Motor neuron (in vitro differentiated cells): ENCODE results near the gene FOSB. TPM values are rescaled to one million over a fixed set of nuclear protein-coding genes. Genes with fewer than 3 reads are reported as not detected.
"Not testable (repeated sequence)": the region's sequence is repeated elsewhere in the genome, so short reads cannot be mapped to it uniquely, and the experiment has no call there.

Source experiments
- ATAC-seq, 8 experiments: fragments of 200-7000 bp; cut with Tn5 transposase; replicated peaks in 6 of 8; 2 replicates each; pipeline ENCODE4 v1.8.0; 2021; ENCODE audit warnings: mild to moderate bottlenecking in 8 of 8, moderate library complexity in 8 of 8
- H3K27ac ChIP-seq, 2 donors: fragments of 250-450 bp; sonication (Bioruptor Pico); 2 replicates each; pipeline ENCODE4 v1.9.0; 2021; ENCODE audit warnings: antibody characterized with exemption in 2 of 2, mild to moderate bottlenecking in 2 of 2, moderate library complexity in 1 of 2
- H3K4me1 ChIP-seq, 2 donors: fragments of 250-450 bp; sonication (Bioruptor Pico); replicated peaks in 1 of 2; 2 replicates each; pipeline ENCODE4 v1.6.1; 2021; ENCODE audit warnings: antibody characterized with exemption in 2 of 2, mild to moderate bottlenecking in 2 of 2, moderate library complexity in 1 of 2
- H3K4me3 ChIP-seq, 5 donors: fragments of 250-450 bp; sonication (Bioruptor Pico); 2 replicates each; pipeline ENCODE4 v1.9.0; 2021; ENCODE audit warnings: antibody characterized with exemption in 5 of 5, mild to moderate bottlenecking in 5 of 5, moderate library complexity in 4 of 5
- WGBS, 10 experiments: fragments of 450-650 bp; shearing (Covaris generic); methylation state at CpG; one replicate each; pipeline ENCODE4 v1.0.0; 2022; 5-methylcytosine and 5-hydroxymethylcytosine counted together
- in situ Hi-C, 9 experiments: fragments of 400-800 bp; cut with MboI; loops; one replicate each; pipeline ENCODE4 v1.15.0; 2021; ENCODE audit warnings: low sequenced_read_pairs in 9 of 9, low pct_unique_long_range_greater_than_20kb in 2 of 9; ENCODE audit not compliant: unreplicated experiment in 9 of 9
- total RNA-seq, 8 experiments: library from RNA; unstranded; fragments of 300-600 nt; gene quantifications; 2 replicates each; pipeline versions ENCODE4 v1.2.3 to v1.2.4, GENCODE V29; 2022

FOSB gene
- total RNA-seq, 8 experiments from 2014 or later: 1.6 to 16.8 (median 4.0) TPM

DNA sequence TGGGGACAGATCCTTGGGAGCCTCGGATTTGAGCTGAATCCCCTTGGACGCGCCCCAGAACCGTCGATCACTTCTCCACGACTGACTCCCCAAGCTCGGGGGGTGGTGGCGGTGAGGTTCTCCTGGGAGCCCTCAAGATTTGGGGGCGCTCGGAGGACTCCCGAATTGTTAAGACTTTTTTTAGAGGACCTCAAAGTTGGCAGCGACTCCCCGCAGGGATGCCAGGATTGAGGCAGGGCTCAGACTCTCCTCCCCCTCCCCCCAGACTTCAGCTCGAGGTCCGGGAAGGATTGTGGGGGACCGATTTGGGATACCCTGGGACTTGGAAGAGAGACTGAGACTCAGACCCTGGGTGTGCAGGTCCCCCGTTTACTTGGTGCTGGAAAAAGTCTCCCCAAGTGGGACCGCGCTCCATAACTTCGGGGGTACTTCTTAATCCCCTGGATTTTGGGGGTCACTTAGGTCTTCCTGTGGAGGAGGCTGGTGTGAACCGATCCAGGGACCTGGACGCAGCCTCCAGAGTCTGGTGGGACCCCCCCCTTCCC lies 40.1 kb downstream of the FOSB start:
- Histone ChIP-seq H3K4me3 (peak overlapping the region; percentile 69 to 95 (median 84)), H3K27ac (no peak overlapping the region), H3K4me1 (peaks cover 6 to 12% of the 10 kb centered on the region in 2 donors)
- in situ Hi-C loops: loop anchor here in 1 of 9 experiments (25.0 kb wide), 1 partner anchor 179 kb away; the partner anchor contains the start of genes QPCTL and SNRPD2
- 0 to 7% (median 0%) methylated on average over 2 to 3 of the region's 22 CpGs; no CpG with 5 or more reads in 6 of the 10 experiments for WGBS, 10 experiments
- ATAC-seq: no peak

DNA sequence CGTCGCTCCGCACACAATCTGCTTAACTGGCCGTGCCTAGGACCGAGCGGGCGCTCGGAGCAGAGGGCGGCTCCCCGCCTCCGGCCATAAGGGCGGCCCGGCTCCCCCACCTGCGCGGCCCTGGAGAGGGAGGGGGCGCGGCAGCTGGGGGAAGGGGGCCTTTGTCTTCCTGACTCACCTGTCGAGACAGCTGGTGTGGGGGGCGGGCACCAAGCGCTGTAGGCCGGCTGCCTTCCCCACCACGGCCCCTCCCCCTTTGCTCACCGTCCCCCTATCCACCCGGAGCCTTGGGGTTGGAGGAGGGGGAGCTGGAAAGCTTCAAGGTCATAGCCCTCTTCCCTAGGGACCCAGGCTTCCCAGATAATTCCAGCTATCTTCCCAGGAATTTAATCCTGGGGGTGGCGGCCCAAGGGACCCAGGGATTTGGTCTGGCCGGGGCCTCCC lies 40.6 kb downstream of the FOSB start:
- in situ Hi-C loops: loop anchor here in 1 of 9 experiments (25.0 kb wide), 1 partner anchor 179 kb away; the partner anchor contains the start of genes QPCTL and SNRPD2
- Histone ChIP-seq H3K4me1 (peaks cover 6 to 12% of the 10 kb centered on the region in 2 donors), H3K27ac (peak overlapping the region in 1 of 2 donors; percentile 11), H3K4me3 (peak overlapping the region; percentile 69 to 95 (median 84))
- peak in 7 of 8 experiments; percentile 2 to 27 (median 11) for ATAC-seq
- WGBS, 10 experiments: 0% methylated on average over 2 of the region's 26 CpGs; no CpG with 5 or more reads in 9 of the 10 experiments

DNA sequence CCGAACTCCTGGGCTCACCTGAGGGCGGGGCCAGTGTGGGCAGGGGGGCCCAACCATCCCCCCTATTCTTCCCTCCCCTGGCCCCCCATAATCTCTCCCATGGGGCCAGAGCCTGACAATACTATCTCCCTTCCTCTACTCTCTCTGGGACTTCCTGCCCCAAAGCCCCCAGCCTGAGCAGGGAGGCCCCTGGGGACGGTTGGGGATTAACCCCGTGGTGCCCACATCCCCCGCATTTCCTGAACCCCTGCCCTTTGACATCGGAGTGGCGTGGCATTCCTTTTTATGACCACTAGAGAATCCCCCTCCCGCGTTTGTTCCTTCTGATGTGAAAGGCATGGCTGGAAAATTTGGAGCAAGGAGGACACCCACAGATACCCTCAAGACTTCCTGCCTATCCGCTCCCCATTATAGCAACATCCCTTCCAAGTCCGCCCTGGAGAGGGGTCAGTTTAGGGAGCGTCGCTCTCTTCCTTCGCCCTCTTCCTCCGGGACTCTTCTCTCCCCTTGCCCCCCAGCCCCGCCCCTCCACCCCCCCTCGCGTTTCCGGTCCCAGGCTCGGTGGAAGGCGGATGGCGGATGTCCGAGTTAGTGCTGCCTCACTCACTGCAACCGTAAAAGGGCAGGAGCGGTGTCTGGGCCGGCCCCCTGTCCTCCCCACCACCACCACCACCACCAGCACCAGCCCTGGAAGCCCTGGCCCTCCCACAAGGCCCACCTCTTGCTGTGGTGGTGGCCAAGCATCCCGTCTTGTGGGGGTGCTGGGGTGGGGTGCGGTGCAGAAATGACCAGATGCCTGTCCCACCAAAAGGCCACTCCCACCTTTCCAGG lies 41.3 kb downstream of the FOSB start:
- Histone ChIP-seq H3K4me1 (peaks cover 6 to 12% of the 10 kb centered on the region in 2 donors), H3K27ac (peak overlapping the region in 1 of 2 donors; percentile 11), H3K4me3 (peak overlapping the region; percentile 69 to 95 (median 84))
- ATAC-seq: peak in 7 of 8 experiments; percentile 2 to 13 (median 4)
- in situ Hi-C loops: loop anchor here in 1 of 9 experiments (25.0 kb wide), 1 partner anchor 178 kb away; the partner anchor contains the start of genes QPCTL and SNRPD2
- 0 to 40% methylated on average over 1 of the region's 28 CpGs; no CpG with 5 or more reads in 8 of the 10 experiments for WGBS, 10 experiments

DNA sequence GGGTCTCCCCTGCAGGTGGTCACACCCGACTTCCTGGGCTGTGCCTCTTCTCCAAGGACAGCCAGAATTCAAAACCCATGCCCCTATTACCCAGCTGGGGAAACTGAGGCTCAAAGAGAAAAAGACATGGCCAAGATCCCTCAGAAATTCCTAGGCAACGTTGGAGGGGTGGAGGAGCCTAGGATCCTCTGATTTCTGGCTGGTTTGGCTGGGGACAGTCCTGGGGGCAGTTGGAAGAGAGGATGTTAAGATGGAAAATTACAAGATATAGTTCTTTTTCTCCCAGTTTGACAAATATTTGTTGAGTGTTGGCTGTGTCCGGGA lies 41.9 kb downstream of the FOSB start:
- in situ Hi-C loops: loop anchor here in 1 of 9 experiments (25.0 kb wide), 1 partner anchor 178 kb away; the partner anchor contains the start of genes QPCTL and SNRPD2
- peaks cover 6 to 12% of the 10 kb centered on the region in 2 donors for H3K4me1 ChIP-seq
- peak overlapping the region in 4 of 5 donors; percentile 69 to 84 (median 82) for H3K4me3 ChIP-seq
- ATAC-seq: no peak
- WGBS, 10 experiments: 0 to 36% (median 18%) methylated on average over 1 to 2 of the region's 3 CpGs; no CpG with 5 or more reads in 4 of the 10 experiments
- H3K27ac ChIP-seq: peak overlapping the region in 1 of 2 donors; percentile 11

DNA sequence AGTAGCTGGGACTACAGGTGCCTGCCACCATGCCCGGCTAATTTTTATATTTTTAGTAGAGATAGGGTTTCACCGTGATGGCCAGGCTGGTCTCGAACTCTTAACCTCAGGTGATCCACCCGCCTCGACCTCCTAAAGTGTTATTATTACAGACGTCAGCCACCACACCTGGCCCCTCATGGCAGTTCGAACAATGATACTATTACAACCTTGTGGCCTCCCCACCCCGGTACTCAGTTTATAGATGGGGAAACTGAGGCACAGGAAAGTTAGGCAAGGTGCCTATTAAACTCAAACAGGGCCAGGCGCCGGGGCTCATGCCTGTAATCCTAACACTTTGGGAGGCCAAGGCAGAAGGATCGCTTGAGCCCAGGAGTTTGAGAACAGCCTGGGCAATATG lies 42.6 kb downstream of the FOSB start:
- ATAC-seq, H3K27ac ChIP-seq, H3K4me3 ChIP-seq: not testable (repeated sequence)
- peaks cover 6 to 12% of the 10 kb centered on the region in 2 donors for H3K4me1 ChIP-seq
- in situ Hi-C loops: loop anchor here in 1 of 9 experiments (25.0 kb wide), 1 partner anchor 177 kb away; the partner anchor contains the start of genes QPCTL and SNRPD2
- 81 to 95% (median 90%) methylated on average over 3 to 7 of the region's 11 CpGs; no CpG with 5 or more reads in 5 of the 10 experiments for WGBS, 10 experiments

DNA sequence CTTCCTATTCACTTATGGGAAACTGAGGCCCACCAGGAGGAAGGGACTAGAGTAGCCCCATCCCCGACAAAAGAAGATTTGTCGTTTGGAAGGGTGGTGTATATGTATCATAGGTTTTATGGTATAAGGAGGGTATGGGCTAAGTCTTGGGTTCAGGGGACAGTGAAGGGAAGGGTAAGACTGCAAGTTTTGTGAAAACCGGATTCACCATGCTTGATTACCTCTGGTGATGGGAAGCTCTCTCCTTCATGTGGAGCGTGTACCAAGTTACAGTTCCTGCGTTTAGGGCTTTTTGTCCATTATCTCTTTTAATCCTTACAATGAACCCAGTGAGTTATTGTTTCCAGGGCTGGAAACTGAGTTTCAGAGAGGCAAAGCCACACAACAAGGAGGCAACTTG lies 43.3 kb downstream of the FOSB start:
- WGBS, 10 experiments: 70 to 100% (median 93%) methylated on average over 1 to 4 of the region's 5 CpGs; no CpG with 5 or more reads in 1 of the 10 experiments
- Histone ChIP-seq H3K4me3 (no peak overlapping the region), H3K4me1 (peaks cover 6 to 12% of the 10 kb centered on the region in 2 donors), H3K27ac (no peak overlapping the region)
- no peak for ATAC-seq
- in situ Hi-C loops: loop anchor here in 1 of 9 experiments (25.0 kb wide), 1 partner anchor 176 kb away; the partner anchor contains the start of genes QPCTL and SNRPD2

DNA sequence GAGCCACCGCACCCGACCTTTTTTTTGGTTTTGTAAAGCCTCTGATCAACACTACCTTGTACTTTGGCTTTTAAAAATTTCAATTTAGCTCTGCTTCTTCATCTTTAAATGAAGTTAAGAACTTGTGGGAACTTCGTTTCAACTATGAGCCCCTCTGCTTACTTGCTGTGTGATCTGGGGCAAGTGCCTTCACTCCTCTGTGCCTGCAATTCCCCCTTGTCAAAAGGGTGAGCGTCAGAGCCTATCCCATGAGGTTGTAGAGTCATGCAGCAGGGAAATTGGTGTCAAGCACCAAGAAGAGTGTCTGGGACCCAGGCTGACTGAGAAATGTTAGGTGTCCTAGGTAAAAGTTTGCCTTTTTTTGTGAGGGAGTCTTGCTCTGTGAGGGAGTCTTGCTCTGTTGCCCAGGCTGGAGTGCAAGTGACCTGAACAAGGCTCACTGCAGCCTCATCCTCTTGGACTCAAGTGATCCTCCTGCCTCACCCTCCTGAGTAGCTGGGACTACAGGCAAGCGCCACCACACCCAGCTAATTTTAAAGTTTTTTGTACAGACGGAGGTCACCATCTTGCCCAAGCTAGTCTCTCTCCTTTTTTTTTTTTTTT lies 45.2 kb downstream of the FOSB start:
- Histone ChIP-seq H3K4me1 (peaks cover 6 to 12% of the 10 kb centered on the region in 2 donors), H3K4me3 (no peak overlapping the region), H3K27ac (no peak overlapping the region)
- ATAC-seq: no peak
- in situ Hi-C loops: loop anchor here in 1 of 9 experiments (25.0 kb wide), 1 partner anchor 174 kb away; the partner anchor contains the start of genes QPCTL and SNRPD2
- 60 to 100% (median 88%) methylated on average over 1 to 6 of the region's 6 CpGs; no CpG with 5 or more reads in 1 of the 10 experiments for WGBS, 10 experiments

DNA sequence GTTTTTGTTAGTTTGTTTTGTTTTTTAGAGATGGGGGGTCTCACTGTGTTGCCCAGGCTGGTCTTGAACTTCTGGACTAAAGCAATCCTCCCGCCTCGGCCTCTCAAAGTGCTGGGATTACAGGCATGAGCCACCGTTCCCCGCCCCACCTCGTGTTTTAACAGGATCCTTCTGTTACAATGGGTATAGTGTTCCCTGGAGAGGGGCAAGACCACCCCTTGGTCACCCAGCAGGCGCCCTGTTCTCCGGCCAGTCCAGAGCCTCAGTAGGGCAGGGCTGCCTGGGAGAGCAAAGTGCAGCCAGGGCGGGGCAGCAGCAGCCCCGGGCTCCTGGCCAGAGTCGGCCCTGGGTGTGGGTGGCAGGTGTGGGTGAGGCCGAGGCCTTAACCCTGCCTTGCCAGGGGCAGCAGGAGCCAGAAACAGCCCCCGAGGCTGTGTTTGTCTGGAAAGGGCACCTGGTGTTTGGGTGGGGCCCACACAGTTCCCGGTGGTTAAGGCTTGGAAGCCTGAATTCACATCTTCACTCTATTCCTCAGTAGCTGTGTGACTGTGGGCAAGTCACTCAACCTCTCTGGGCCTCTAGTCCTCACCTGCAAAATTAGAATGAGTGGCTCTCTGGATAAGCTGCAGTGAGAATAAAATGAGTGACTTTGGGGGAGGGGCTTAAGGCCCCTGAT lies 46.7 kb downstream of the FOSB start:
- Histone ChIP-seq H3K4me3 (no peak overlapping the region), H3K27ac (no peak overlapping the region), H3K4me1 (peaks cover 1 to 2% of the 10 kb centered on the region in 2 donors)
- ATAC-seq: peak in 4 of 8 experiments; percentile 15 to 80 (median 58)
- in situ Hi-C loops: loop anchor here in 1 of 9 experiments (25.0 kb wide), 1 partner anchor 173 kb away; the partner anchor contains the start of genes QPCTL and SNRPD2
- WGBS, 10 experiments: 80 to 100% (median 82%) methylated on average over 1 to 5 of the region's 13 CpGs; no CpG with 5 or more reads in 6 of the 10 experiments

DNA sequence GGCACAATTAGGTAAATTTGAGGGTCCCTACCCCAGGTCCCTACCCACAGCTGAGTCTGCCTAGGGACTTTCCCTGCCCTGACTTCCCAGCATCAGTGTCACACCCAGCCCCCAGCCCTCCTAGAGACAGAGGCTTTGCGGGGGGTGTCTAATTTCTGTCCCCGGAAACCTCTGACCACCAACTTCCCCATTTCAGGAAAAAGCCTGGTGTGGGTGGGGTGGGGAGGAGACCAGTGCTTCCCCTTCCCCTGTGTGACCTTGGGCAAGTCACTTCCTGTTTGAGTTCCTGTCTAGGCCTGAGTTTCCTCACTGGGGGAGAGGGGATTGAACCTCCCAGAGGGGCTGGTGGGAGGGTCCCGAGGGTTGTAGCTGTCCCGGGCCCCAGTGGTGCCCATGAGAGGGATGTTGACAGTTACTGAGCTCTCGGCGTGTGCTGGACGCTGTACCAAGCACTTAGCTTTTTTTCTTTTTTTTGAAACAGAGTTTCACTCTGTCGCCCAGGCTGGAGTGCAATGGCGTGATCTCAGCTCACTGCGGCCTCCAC lies 47.4 kb downstream of the FOSB start:
- Histone ChIP-seq H3K27ac (no peak overlapping the region), H3K4me1 (no peaks in the 10 kb centered on the region), H3K4me3 (no peak overlapping the region)
- 90 to 100% (median 100%) methylated on average over 1 to 5 of the region's 10 CpGs; no CpG with 5 or more reads in 5 of the 10 experiments for WGBS, 10 experiments
- ATAC-seq: peak in 1 of 8 experiments; percentile 8
- in situ Hi-C loops: loop anchor here in 1 of 9 experiments (25.0 kb wide), 1 partner anchor 172 kb away; the partner anchor contains the start of genes QPCTL and SNRPD2

DNA sequence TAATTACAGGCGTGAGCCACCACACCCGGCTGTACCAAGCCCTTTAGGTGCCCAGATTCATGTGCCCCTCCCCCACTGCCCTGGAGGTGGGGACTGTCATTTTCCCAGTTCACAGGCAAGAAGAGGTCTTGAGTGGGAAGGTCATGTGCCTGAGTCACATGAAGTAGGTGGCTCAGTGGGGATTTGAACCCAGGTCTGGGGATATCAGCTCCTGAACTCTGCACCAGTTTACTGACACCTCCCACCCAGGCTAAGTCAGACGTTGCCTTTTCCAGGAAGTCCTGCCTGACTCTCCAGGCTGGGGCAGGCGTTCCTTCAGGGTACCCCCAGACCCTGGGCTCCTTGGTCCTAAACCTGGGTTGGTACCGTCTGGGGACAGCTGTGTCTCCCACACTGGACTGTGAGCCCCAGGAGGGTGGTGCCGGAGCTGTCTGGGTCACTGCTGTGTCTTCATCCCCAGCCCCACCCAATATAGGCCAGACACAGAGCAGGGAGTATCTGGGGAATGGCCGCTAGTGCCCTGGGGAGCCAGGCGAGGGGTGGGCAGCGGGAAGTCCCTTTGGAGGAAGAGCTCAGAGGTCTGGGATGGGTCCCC lies 48.1 kb downstream of the FOSB start:
- WGBS, 10 experiments: 90 to 100% methylated on average over 1 to 2 of the region's 9 CpGs; no CpG with 5 or more reads in 8 of the 10 experiments

DNA sequence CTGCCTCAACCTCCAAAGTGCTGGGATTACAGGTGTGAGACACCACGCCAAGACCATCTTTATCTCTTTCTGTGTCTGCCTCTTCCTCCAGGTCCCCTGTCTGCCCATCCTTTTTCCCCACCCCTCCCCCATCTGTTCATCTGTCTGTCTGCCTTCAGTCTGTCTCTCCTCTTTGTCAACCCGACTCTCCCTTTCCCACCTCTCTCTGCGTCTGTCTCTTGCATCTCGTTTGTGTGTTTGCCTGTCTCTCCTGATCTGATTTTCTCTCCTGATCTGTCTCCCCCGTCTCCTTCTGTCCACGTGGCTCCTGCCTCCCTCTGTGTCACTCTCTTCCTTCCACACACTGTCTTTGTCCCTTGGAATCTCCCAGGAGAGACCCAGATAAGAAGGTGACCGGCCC lies 49.4 kb downstream of the FOSB start:
- H3K4me1 ChIP-seq: no peaks in the 10 kb centered on the region
- no peak overlapping the region for H3K4me3 ChIP-seq
- no peak for ATAC-seq
- H3K27ac ChIP-seq: no peak overlapping the region
- in situ Hi-C loops: loop anchor here in 1 of 9 experiments (25.0 kb wide), 1 partner anchor 170 kb away; the partner anchor contains the start of genes QPCTL and SNRPD2
- 63 to 79% (median 79%) methylated on average over 4 of the region's 7 CpGs; no CpG with 5 or more reads in 7 of the 10 experiments for WGBS, 10 experiments

More for the DNA sequence above, 48.1 kb downstream of the FOSB start:
- no peak overlapping the region for H3K27ac ChIP-seq
- in situ Hi-C loops: loop anchor here in 1 of 9 experiments (25.0 kb wide), 1 partner anchor 171 kb away; the partner anchor contains the start of genes QPCTL and SNRPD2
- ATAC-seq: peak in 6 of 8 experiments; percentile 15 to 63 (median 25)
- no peak overlapping the region for H3K4me3 ChIP-seq
- no peaks in the 10 kb centered on the region for H3K4me1 ChIP-seq
